Fibroblast of the aortic adventitia (primary cell): ENCODE measurements around the gene CXCR4. TPM values are rescaled to one million over a fixed set of nuclear protein-coding genes. Genes with fewer than 3 reads are reported as not detected.
"Not testable (repeated sequence)": the region's sequence is repeated elsewhere in the genome, so short reads cannot be mapped to it uniquely, and the experiment has no call there.

Experiments used
- DNase-seq: peaks from one replicate; pipeline ENCODE4 v3.0.0-alpha.2; 2010; ENCODE audit warnings: low read depth
- H3K4me3 ChIP-seq: 2 replicates; pipeline ENCODE4 v1.5.1; 2011; ENCODE audit warnings: low read depth, mild to moderate bottlenecking, control low read depth, low read length, moderate library complexity
- CTCF ChIP-seq: IDR thresholded peaks from 2 replicates; pipeline ENCODE4 v1.5.1; 2011; ENCODE audit warnings: mild to moderate bottlenecking, low read length, control low read depth, inconsistent platforms; ENCODE audit not compliant: insufficient read depth
- total RNA-seq: library from RNA; depleted of rRNA; stranded (reverse); fragments of >200 nt; gene quantifications from 2 replicates; pipeline ENCODE4 v1.2.3, GENCODE V29; 2012; ENCODE audit warnings: low replicate concordance

The CXCR4 gene
- total RNA-seq, 1 donor = 0.27 TPM

DNA sequence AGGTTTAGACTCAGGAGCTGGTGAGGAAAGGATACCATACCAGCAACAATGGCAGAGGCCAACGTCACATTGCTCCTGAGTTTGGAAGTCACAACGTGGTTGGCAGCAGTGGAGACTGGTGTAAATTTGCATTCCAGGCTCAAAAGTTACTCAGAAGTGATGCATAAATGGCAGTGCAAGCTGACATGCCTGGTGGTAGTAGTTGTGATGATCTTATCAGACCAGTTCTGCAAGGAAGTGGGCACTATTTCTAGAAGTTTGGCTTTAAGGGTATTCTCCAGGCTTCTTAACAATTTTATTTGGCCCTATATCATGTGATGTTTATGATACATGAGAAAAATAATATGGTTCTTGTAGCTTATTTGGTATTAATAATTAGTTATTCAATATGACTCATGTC, 37.8 kb downstream of the CXCR4 start:
- no peak for DNase-seq
- H3K4me3 ChIP-seq = no peak overlapping the region
- no peak for TF ChIP-seq CTCF

- H3K4me3 ChIP-seq = no peak overlapping the region
- DNase-seq = no peak
- no peak for TF ChIP-seq CTCF
Observed at GRCh38 chr2:136077107-136077506, 40.8 kb downstream of the CXCR4 start.

DNA sequence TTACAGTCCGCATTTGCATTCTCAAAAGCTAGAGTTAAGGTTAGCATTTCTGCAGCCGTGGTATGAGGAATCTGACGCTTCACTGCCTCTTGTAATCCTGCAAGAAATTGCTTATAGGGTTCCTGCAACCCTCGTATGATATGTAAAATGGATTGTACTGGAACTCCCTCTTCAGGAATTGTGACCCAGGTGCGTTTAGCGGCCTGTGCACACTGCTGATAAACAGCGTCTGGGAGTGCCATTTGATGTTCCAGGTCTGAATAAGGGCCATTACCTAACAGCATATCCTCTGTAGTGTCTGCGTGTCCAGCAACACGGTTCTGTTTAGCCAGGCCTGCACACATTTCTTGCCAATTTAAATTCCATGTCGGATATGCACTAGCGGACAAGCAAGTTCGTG, 42.5 kb downstream of the CXCR4 start:
- no peak for TF ChIP-seq CTCF
- DNase-seq = no peak
- no peak overlapping the region for H3K4me3 ChIP-seq

DNA sequence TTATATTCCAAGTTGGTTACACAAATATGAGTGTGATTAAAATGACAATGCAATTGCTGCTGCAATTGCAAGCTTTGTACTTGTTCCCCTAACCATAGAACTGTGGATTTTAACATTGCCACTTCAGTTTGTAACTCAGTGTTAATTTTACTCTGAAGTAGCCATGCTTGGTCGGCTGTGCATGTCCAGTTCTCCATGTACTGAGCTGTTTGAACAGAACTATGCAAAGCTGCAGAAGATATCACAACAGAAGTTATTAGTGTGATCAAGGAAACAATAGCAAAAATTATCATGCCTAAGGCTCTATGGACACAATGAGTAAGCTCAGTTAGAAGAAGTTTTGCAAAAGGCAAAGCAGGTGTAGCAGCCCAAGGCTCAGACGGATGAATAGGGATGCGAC, 45.3 kb downstream of the CXCR4 start:
- H3K4me3 ChIP-seq = no peak overlapping the region
- DNase-seq = no peak
- no peak for TF ChIP-seq CTCF

DNA sequence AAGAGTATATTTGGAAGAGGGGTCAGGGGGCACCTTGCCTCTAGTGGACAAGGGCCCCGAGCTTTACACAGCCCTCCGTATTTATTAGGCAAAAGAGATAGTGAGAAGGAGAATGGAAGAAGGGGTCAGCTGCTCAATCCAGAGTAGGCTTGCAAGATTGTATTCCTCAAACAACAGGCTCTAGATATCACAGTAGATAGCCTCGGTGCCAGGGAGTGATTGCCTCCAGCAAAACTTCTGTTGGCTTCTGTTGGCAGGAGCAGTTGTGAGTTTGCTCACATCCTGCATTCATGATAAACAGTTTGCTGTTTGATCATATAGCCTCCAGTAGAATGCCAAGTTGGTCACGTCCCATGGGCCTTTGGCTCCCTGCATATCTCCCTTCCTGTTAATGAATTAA, 46.1 kb downstream of the CXCR4 start:
- H3K4me3 ChIP-seq, DNase-seq: not testable (repeated sequence)

DNA sequence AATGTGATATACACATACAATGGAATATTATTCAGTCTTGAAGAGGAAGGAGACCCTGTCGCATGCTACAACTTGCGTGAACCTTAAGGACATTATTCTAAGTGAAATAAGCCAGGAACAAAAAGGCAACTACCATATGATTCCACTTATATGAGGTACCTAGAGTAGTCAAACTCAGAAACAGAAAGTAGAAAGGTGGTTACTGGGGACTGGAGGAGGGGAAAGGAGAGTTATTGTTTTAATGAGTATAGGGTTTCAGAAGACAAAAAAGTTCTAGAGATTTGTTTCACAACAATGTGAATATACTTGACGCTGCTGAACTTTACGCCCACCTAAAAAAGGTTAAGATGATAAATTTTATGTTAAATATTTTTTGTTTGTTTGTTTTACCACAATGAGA, 47.0 kb downstream of the CXCR4 start:
- DNase-seq = no peak
- no peak overlapping the region for H3K4me3 ChIP-seq

DNA sequence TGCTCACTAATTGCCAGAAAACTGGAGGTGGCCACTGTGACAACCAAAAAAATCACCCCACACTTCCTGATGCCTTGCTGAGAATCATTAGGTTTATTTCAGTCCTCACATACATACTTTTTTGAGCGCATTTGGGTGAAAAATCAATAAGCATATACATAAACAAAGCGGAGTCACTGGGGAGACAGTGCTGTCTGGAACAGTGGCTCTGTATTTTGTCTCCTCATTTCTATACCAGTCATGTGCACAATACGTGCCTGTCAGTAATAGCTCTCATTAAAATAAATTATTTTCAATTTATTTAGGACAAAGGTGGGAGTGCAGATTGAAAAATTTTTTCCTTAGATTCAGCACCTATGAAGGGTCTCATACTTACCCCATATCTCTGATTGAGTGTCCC, 48.2 kb downstream of the CXCR4 start:
- H3K4me3 ChIP-seq = no peak overlapping the region
- DNase-seq = no peak
- no peak for TF ChIP-seq CTCF

More for the DNA sequence above, 47.0 kb downstream of the CXCR4 start:
- no peak for TF ChIP-seq CTCF
